Stimulated activated CD8-positive, alpha-beta memory T cell treated with anti-CD3 and anti-CD28 coated beads, Interleukin-7, amount 100 ng/mL, for 4 hours (primary cell): ENCODE data around the gene ADGRL3.

Experiments
- DNase-seq, 2 donors: peaks; one replicate each; pipeline ENCODE4 v3.0.0-alpha.2; 2020; ENCODE audit warnings: low read depth in 2 of 2

The ADGRL3 gene

DNA sequence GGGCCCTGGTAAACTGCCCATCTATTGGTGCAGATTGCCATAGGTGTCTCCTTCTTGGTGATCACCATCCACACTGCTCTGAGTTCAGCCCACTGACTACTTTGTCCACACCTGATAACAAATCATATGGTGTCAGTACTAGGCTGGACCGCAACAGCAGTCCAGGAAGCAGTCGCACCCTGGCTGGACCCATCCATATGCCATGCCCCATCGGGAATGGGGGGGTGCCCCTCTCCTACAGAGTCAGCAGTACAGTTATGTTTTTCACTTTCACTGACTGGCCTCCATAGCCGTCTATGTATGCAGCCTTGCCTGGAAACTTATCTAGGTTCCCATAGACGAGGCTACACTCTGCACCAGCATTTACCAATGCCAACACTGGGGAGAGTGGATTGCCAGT, 226.1 kb downstream of the ADGRL3 start:
- no peak for DNase-seq

DNA sequence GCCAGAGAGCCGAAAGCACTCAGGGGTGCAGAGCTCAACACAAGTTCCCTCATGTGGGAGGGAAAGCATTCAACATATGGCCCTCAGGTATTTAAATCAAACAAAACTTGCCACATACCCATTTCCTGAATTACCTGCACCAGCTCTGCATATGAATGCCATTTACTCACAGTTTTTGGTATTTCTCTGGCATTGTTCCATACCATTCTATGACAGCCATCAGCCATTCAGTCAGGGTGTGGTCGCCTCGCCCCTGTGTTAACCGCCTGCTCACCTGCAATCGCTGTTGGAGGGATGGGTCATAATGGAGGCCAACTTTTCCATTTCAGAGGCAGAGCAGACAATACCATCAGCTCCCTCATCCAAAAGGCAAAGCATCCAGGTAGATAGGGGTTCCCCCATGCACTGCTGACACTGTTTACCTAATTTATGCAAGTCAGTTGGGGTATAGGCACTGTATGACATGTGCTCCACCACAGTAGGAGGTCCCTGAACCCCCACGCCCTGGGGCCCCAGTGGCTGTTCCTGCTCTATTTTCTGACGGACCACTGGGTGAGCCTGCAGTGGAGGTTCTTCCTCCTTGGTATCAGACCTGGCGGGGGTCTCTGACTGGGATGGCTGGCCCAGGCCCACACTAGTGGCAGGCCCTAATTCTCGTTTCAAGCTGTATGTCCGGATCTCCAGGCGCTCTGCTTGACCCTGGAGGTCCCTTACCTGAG, 227.1 kb downstream of the ADGRL3 start:
- no peak for DNase-seq

DNA sequence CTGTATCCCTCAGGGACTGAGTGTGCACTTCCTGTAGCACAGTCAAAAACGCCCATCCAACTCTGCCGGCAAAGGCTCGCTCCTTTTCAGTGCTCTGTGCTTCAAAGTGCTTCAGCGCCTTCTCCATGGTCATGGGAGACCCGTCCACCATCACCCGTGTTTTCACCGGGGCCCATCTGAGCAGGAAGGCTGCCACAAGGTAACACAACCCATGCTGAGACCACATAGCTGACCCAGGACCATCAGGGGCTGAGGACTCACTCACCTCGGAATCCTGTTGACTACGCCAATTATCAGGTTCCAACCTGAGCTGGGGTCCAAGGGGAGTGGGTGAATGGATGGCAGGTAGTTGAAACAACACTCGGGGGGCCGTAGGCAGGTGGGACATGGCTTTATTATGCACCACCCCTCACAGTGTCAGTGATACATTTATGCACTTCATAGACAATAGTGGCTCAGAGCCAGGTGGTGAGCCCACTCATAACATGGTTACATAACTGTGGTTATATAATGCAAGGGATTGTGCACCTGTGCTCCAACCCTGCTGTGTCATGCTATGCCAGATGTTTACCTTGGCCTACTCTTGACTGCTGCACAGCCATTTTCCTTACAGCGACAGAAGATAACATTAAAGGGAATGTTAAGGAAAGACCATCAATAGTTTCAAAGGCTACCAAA, 227.8 kb downstream of the ADGRL3 start:
- no peak for DNase-seq

DNA sequence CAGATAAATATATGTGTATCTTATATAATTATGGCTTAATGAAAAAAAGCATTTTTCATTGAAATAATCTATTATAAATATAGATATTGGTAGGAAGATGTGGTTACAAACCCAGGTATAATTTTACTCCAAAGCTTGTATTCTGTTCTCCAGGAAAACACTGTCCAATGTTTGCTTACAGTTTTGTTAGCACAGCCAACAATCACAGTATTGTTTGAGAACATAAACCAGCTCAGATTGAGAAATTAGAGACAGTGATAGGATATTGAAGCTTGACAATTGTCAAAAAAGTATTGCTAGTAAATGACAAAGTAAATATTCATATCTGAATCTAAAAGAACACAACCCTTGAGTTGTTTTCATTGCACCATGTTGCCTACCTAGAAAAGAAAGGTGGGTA, 228.8 kb downstream of the ADGRL3 start:
- DNase-seq = no peak

DNA sequence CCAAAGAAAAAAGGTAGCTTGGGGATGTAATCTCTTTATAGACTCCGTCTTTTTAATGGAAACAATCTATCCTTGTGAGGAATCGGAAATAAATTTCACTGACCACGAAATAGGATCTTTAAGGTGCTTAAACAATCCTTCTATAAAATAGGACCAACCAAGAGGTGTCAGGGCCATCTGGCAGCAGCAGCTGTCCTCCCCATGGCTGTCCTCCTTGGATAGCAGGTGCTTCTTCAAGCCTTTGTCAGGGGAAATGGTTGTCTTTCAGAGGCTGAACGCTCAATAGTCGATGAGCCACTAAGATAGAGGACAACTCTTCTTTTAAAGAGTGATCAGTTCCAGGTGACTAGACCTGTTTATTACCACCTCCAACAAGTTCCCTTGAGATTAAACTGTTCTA, 231.0 kb downstream of the ADGRL3 start:
- no peak for DNase-seq

DNA sequence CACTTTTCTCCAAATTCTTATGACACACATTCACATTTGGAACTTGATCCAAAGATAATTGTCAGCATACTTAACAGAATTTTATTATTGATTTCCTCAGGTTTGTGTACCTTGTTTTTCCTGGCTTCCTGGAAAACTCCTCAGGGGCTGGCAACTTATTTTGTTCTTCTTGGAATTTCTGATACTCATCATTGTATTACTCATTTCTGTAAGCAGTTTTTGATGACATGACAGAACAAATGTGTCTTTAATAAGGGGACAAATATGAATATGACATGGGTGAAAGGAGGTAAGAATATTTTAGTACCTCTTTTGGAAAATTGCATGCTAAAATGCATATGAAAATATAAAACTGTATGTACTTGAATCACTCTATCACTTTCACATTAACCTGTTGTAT, 237.8 kb downstream of the ADGRL3 start:
- no peak for DNase-seq

DNA sequence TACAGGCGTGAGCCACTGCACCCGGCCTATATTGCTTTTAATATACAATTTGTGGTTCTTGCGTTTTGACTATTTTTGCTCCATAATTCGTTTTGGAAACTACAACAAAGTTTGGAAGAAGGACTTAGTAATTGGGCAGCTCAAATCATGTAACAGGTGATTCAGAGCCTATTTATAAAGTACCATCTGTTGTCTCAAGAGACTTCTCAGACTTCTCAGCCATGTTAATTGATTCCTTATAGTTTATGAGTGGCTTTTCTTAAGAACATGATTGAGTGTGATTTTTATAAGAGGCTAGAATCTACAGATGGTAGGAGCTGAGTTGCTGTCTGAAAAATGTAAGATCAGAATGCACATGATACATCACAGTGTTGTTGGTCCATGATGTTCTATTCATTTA, 240.2 kb downstream of the ADGRL3 start:
- DNase-seq = no peak

DNA sequence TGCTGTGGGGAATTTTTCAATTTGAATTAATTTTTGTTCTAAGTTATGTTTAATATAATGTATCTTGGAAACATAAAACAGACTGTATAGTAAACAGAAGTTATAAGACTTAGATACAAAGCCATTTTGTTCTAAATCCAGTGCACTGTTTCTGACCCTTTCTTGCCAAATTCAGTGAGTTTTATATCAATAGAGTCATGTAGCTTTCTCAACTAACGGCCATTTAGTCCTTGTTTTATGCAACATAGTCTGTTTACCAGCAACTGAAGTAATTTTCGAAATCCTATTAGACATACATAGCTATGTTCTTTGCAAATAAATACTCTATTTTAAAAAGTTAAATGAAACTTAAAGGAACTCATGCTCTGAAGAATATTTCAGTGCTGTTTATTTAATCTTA, 242.8 kb downstream of the ADGRL3 start:
- DNase-seq = no peak

DNA sequence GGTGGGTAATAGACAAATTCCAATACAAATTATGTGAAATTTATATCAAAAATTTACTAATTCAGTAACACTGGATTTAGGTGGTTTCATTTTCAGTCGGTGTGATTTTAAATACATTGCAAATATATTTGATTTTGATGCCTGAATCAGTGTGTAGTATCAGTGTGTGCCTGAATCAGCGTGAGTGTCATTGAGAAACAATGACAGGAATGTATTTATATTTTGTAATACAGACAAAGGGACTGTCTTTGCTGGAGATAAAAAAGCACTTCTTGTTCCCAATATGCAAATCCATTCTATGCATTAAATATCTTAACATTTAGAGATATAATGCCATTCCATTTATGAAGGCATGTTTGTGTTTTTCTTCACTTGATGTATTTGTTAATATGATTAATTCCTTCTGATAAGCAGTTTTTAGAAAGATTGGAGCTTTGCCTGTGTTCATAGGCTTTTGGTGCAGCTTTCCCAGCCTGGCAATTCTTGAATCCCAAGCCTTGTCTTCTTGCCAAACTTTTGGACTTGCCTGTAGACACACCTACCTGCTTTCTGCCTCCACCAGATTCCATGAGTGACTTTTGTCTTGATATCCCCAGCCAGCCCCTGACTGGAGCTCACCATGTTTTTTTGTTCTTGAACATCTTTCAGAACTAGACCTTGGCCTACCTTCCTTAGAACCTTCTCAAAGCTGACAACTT, 243.8 kb downstream of the ADGRL3 start:
- no peak for DNase-seq

DNA sequence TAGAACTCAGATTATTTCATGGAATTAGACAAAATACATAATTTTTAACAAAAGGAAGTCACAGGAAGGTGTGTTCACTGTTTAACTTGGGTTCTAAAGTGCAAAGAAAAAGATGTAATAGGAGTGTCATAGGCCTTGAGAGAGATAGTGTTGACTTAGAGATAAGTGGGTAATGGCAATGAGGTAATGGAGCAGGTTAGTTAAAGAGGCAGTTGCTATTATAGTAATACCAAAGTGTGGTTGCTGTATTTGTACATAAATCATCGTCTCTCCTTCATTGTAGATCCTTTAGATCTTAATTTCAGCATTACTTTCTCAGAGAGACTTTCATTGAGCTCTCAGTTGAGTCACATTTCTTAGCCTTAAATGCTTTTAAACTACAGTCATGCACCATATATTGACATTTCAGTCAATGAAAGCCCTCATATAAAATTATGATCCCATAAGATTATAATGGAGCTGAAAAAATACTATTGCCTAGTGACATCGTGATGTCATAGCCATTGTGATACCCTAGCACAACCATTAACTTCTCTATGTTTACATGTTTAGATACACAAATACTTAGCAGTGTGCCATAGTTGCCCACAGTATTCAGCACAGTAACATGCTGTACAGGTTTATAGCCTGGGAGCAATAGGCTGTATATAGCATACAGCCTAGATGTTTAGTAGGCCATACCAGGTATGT, 245.4 kb downstream of the ADGRL3 start:
- no peak for DNase-seq

DNA sequence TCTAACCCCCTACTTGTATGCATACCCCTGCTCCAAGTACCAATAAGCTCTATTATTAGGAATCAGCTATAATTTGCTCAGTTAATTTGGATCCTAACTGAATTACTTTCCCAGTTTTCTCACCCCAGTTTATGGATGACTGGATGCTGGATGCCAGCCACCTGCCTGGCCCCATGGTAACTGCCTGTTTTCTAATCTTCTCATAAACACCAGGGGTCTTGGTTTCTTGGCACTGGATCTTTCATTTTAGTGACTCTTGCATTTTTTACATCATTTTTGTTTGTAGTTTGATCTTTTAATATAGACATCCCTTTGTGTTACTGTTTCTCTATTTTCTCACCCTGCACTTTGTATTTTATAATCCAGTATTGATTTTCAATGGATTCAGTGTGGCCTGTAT, 246.8 kb downstream of the ADGRL3 start:
- no peak for DNase-seq

DNA sequence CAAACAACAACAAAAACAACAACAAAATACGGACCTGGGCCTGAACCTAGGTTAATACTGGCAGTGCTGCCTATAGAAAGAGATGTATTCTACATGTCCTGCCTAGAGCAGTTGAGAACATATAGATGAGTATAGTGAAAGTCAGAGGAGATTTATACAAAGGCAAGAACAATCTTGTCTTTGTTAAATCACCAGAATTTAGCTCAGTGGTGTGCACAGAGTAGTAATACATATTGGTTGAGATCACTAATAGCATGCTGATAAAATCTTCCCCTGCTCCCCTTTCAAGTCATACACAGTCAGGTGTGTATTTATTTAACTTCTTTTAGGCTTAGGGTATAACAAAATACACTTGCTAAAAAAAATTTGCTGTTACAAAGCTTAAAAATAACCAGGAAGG, 247.8 kb downstream of the ADGRL3 start:
- no peak for DNase-seq

DNA sequence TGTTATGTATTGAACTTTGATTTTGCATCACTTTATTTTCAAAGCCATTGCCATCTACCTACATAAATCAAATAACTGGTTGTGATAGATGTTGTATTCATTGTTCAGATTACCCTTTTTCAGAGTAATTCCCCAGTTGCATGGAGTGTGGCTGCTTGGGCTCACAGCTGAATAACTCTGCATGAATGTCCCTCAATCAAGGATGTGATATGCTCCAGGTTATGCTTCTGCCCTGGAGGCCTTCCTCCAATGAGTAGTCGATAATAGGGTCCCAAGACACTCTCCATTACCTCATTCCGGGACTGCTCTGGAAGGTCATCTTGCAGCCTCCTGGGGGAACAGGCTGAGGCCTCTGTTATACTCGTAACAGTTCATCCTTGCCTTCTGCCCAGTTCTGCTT, 251.8 kb downstream of the ADGRL3 start:
- DNase-seq = no peak

DNA sequence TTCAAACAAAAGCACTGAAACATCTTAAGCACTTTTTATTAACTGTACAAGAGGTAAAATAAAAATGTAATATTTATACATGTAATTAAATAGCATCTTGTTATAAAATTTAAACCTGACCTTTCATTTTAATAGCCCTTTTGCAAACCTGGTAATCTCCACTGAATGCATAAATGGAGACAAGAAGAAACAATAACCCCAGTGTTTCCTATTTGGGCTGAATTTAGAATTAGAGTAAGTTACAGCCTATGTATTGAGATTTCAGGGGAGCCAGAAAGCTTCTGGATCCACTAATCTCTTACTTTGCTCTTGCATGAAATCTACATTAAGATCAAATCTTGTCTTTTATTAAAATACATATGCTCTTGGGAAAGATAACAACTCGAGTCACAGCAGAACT, 261.8 kb downstream of the ADGRL3 start:
- no peak for DNase-seq

DNA sequence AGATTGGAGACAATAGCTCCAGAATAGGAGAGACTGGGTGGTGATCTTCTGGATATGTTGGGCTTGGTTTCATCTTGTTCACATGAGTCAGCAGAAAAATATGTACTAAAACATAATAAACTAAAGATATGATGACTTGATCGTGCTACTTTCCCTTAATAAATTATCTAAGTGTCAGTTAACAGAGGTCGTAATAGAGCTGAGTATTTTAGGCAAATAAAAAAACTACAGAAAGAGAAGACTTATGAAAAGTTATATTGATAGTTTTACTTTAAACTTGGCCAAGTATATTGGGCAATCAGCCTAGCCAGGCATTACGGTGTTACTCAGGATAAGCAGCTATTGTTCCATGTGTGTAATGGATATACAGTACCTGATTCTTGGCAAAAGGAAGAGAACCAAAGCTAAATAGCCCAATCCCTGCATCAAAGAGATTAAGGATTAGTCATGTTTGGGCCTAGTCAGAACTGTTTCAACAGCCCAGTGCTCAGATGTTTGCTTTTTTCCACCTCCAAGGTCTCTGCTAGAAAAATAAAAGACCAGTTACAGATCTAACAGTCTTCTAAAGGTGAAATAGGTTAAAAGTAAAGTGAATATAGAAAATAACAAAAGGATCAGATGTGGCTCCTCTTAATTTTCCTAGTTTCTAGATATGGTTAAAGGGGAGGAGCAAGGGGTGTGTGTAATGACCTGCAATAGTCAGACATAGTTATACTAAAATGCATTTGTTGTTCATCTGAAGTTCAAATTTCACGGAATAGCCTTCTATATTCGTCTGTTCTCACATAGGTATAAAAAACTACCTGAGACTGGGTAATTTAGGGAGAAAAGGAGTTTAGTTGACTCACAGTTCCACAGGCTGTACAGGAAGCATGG, 262.6 kb downstream of the ADGRL3 start:
- DNase-seq = no peak

DNA sequence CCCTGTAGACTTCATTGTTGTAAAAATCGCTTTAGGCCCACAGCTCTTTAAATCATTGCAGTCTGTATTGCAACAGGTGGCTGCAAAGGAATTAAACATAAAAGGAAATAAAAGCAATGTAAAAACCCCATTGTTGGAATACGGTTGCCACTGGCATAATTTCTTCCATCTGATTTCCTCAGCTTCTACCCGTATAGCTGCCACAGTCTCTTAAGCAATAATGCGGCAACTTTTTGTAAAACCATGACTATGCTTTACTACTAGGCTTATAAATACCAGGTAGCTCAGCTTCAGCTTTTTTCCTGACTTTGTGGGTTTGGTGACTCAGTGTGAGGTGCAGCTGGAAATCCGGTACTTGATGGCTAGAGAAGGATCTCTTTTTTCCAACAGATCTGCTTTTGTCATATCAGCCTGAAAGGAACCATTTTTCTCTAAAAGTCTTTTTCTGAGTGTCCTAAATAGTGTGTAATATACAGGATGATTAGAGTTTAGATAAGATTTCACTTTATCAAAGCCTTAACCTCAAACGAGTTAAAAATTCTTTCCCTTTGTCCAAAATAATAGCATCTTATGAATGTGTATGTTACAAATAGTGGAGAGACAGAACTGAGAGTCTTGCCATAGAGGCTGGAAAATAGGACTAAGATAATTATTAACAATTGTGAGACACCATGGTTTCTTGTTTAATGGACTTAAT, 268.0 kb downstream of the ADGRL3 start:
- no peak for DNase-seq

DNA sequence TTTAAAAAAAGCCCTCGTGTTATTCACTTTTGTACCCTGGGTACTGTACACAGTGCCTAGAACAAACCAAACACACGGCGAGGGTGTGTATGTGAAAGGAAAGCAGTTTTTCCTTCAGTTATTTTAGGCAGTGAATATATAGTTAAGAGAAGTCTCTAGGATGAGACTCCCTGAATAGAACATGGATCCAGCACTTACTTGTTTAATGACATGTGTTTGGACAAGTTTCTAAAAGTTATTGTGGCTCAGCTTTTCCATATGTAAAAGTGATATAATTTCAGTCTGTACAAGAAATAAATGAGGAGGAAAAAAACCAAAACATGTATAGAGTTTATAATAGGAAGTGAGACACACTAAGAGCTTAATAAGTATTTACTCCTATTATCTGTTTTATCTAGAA, 273.2 kb downstream of the ADGRL3 start:
- DNase-seq = no peak

DNA sequence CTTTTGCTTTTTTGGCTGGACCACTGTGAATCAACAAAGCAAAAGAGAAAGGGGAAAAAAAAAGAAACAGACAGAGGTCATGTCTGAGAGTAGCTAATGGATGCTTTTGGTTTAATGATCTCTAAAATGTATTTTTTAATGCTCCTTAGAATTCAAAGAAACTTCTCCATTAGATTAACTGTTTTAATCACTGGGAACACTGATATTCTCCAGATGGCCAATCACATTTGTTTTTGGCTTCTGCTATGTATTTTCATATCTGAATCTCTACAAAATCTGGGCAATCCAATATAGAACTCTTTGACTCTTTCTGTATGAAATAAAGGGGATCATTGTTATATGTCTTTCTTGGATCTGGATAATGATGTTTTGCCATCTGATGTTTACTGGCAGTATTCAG, 278.2 kb downstream of the ADGRL3 start:
- no peak for DNase-seq

DNA sequence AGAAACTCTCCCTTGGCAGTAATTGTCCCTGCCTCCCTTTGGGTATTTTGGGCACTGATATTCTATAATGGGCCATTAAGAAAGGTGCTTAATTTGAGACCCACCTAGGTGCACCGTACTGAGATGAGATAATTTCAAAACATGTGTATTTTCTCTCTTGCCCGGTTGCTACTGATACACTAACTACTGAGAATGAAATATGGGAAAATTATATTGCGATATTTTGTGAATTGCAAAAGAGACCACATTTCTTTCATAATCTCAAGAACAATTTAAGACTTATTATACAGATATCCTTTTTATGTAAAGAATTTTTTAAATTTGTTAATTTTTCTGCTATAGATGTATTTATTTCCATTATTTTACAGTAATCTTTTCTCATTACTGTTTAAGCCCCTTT, 284.9 kb downstream of the ADGRL3 start:
- no peak for DNase-seq

DNA sequence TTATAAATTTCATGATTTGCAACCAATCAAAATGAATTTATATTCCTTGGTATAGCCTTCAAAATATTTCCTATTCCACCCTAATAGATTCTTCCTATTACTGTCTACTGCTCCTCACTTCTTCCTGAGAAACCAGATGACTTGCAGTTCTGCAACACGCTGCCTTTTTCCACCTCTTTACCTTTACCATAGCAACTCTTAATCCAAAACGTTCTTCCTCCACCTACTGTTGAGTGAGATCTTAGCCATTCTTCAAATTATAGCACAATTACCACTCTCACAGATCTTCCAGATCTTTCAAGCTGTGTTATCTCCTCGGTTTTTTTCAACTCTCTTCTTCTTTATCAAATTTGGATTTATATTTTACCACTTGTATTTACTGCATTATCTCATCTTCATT, 289.8 kb downstream of the ADGRL3 start:
- no peak for DNase-seq

DNA sequence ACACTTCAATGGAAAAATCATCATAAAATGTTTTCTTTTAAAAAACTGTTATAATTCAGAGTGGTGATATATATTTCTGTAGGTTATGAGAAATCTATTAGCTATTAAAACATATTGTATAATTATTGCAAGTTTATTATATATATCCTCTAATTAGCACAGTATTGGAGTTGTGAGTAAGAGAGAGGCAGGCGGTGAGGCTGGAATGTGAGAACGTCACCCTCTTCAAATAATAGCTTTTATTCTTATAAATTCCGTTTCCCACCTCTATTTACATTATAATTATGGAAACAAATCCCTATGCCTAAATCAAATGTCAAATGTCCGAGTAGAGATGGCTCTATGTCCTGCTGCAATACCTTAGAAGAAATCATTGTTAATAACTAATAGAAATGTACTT, 292.9 kb downstream of the ADGRL3 start:
- DNase-seq = no peak
